Measurements from ENCODE around the gene ZNF785.
"Not testable (repeated sequence)": the region's sequence is repeated elsewhere in the genome, so short reads cannot be mapped to it uniquely, and the experiment has no call there.

ZNF785 gene

GRCh38 chr16:30602616-30603277 is 17.2 kb upstream of the ZNF785 start:
- no peak for DNase-seq (ENCODE audit: low spot score)

- DNase-seq (ENCODE audit: low spot score), result no peak
Measured at GRCh38 chr16:30601966-30602365, 16.5 kb upstream of the ZNF785 start.

- no peak for DNase-seq (ENCODE audit: low spot score)
Measured at GRCh38 chr16:30600929-30601328, 15.4 kb upstream of the ZNF785 start.

- DNase-seq (ENCODE audit: low spot score), result no peak
Measured at GRCh38 chr16:30600215-30600614, 14.7 kb upstream of the ZNF785 start.

- no peak for DNase-seq (ENCODE audit: low spot score)
Measured at GRCh38 chr16:30592871-30593270, 7.4 kb upstream of the ZNF785 start.

- not testable (repeated sequence) for DNase-seq (ENCODE audit: low spot score)
Measured at GRCh38 chr16:30590869-30591268, 5.4 kb upstream of the ZNF785 start.

GRCh38 chr16:30589582-30589981 is 4.1 kb upstream of the ZNF785 start:
- DNase-seq (ENCODE audit: low spot score), result not testable (repeated sequence)

- no peak for DNase-seq (ENCODE audit: low spot score)
Measured at GRCh38 chr16:30588651-30589050, 3.2 kb upstream of the ZNF785 start.

GRCh38 chr16:30585022-30585399 is 486 bp downstream of the ZNF785 start:
- DNase-seq (ENCODE audit: low spot score), result no peak

GRCh38 chr16:30582611-30583340 is 2.7 kb downstream of the ZNF785 start:
- DNase-seq (ENCODE audit: low spot score), result no peak

GRCh38 chr16:30581457-30581856 is 4.0 kb downstream of the ZNF785 start:
- DNase-seq (ENCODE audit: low spot score), result no peak

- no peak for DNase-seq (ENCODE audit: low spot score)
Measured at GRCh38 chr16:30574678-30575077, 10.8 kb downstream of the ZNF785 start.

GRCh38 chr16:30571445-30572322 is 13.8 kb downstream of the ZNF785 start, which contains the start of gene ZNF688:
TSS of gene ZNF688 (minus strand) at chr16:30571714. CDS start at chr16:30571629, 85 bp downstream.
- DNase-seq (ENCODE audit: low spot score), result peak; percentile 98

GRCh38 chr16:30570636-30571444 is 14.7 kb downstream of the ZNF785 start:
- DNase-seq (ENCODE audit: low spot score), result no peak

- DNase-seq (ENCODE audit: low spot score), result no peak
Measured at GRCh38 chr16:30569746-30570635, 15.5 kb downstream of the ZNF785 start.

GRCh38 chr16:30569281-30569680 is 16.2 kb downstream of the ZNF785 start:
- no peak for DNase-seq (ENCODE audit: low spot score)

GRCh38 chr16:30567991-30568638 is 17.4 kb downstream of the ZNF785 start:
- peak; percentile 75 for DNase-seq (ENCODE audit: low spot score)

- peak; percentile 71 for DNase-seq (ENCODE audit: low spot score)
Measured at GRCh38 chr16:30567160-30567990, 18.1 kb downstream of the ZNF785 start.

GRCh38 chr16:30566531-30566930 is 19.0 kb downstream of the ZNF785 start:
- no peak for DNase-seq (ENCODE audit: low spot score)

Measured in CD4-positive, alpha-beta T cell treated with Interleukin-6 at 100 ng/mL for 8 hours (primary cell).